ENCODE results near the gene TCF20.

TCF20 gene

DNA sequence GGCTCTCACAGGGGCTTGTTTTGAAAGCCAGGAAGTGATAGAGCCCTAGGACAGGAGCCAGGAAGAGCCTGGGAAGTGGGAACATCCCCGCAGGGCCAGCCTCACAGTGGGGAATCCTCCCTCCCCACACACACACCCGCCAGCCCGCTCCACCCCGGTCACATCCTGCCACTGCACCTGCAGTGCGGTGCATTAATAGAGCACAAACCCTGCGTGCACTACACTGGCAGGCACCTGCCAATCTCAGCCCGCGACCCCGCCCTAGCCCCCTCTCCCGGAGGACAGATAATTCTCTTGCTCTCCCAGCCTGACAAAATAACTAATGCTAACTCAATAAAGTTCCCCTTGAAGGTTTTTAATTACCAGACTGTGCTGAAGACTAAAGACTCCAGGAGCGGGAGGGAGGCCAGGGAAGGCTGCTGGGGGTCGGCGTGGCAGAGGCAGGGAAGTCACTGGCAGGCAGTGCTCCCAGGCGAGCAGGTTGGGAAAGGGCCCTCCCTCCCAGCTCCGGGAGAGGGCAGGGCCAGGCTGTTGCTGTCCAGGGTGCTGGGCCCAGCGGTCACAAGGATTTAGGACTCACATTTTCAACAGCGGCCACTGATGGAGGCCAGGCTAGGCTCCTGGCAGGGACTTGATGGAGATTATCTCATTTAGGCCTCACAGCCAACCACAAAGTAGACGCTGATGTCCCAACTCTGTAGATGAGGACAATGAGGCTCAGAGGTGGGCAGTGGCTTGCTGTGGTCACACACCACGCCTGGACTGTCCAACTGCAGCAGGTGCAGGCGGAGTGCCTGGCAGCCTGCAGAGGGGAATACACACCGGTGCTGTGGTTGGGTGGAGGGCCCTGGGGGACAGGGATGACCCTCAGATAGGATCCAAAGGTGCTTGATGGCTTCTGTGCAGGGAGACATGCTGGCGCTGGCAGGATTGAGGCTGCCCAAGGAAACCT, 23.9 kb upstream of the TCF20 start:
- no peak overlapping the region for H3K4me3 ChIP-seq (ENCODE audit: low read depth, low read length)
- TF ChIP-seq, protein P1, sequence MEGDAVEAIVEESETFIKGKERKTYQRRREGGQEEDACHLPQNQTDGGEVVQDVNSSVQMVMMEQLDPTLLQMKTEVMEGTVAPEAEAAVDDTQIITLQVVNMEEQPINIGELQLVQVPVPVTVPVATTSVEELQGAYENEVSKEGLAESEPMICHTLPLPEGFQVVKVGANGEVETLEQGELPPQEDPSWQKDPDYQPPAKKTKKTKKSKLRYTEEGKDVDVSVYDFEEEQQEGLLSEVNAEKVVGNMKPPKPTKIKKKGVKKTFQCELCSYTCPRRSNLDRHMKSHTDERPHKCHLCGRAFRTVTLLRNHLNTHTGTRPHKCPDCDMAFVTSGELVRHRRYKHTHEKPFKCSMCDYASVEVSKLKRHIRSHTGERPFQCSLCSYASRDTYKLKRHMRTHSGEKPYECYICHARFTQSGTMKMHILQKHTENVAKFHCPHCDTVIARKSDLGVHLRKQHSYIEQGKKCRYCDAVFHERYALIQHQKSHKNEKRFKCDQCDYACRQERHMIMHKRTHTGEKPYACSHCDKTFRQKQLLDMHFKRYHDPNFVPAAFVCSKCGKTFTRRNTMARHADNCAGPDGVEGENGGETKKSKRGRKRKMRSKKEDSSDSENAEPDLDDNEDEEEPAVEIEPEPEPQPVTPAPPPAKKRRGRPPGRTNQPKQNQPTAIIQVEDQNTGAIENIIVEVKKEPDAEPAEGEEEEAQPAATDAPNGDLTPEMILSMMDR (IDR thresholded peaks at IDR 0.05; ENCODE audit: borderline replicate concordance, insufficient read depth, low read depth, low read length), result no peak

DNA sequence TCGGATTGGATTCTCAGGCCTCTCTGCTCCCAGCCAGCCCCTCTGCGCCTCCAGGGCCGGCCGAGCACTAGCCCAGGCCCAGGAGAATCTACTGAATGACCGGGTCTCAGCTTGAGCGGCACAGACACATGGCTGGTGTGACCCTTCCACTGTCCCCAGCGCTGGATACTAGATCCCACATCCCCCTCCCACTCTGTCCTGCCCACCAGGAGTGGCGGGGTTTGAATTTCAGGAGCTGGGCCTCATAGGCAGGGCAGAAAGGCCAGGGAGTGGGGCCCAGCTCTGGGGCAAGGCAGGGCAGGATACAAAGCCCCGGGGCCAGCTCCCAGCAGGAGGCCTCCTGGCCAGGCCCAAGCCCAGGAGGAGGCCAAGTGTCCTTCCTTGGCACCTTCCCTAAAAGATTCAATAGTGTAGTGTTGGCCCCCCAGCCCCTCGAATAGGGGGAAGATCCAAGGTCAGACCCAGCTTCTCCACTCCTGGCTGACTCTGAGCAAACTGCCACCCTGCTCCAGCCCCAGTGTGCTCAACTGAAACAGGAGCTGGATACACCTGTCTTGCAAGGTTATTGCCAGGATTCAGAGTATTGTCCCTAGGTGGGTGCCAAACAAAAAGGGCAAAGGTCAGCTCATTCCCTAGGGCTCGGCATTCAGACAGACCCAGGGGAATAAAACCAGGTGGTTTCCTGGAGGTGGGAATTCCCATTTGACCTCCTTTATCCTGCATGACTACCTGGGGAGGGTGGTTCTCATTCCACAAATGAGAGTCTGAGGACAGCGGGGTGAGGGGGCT, 22.5 kb upstream of the TCF20 start:
- TF ChIP-seq, protein P1 (IDR thresholded peaks at IDR 0.05; ENCODE audit: borderline replicate concordance, insufficient read depth, low read depth, low read length), result no peak
- no peak overlapping the region for H3K4me3 ChIP-seq (ENCODE audit: low read depth, low read length)

DNA sequence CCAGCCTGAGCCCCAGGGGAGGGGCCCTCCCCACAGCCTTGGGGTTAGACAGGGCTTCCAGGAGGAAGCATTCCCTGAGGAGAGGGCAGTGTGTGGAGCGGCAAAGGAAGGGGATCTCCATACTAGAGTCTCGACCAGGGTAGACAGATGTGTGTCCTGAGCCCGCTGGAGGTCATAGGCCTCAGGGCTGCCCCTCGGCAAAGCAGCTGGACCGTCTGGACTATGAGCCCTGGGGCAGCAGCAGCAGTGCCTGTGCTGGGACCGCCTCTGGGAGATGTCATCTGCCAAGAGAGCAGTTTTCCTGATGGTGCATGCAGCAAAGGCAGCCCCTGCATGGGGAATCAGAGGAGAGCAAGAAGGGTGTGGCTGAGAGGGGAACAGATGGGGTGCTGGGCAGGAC, 20.8 kb upstream of the TCF20 start:
- H3K4me3 ChIP-seq (ENCODE audit: low read depth, low read length), result no peak overlapping the region
- TF ChIP-seq, protein P1 (IDR thresholded peaks at IDR 0.05; ENCODE audit: borderline replicate concordance, insufficient read depth, low read depth, low read length), result no peak

DNA sequence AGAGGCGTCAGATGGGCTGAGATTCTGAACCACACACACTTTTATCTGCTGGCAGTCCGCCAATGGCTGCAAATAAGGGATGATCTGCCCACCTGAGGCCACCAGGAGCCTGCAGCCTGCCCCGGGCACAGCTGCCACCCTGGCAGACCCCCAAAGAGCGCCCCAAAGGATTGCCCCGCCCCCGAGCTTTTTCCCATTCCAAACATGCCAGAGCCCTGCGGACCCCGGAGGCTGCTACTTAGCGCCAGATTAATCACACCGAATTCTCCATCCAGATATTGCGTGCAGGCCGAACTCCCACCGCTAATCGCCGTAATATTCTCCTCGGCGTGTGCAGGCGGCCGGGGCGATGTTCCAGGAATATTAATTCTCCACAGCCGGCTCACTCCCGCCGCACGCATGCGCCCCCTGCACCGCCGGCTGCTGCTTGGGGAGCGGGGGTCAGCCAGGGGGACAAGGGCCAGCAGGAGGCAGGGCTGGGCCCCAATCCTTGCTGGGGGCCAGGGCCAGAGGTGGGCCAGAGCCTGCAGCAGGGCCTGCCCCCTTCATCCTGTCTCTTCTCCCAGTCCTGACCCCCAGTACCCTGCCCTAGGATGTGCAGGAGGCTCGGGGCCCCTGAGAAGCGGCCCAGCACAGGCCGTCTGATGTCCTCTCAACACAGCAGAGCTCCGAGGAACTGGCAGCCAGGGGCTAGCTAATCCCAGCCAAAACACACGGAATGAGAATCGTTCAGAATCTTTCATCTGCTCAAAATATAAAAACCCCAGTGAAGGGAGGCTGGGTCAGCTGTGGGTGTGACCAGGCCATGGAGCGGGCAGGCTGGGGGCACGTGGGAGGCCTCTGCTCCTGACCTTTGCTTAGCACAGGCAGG, 19.5 kb upstream of the TCF20 start:
- no peak overlapping the region for H3K4me3 ChIP-seq (ENCODE audit: low read depth, low read length)
- TF ChIP-seq, protein P1 (IDR thresholded peaks at IDR 0.05; ENCODE audit: borderline replicate concordance, insufficient read depth, low read depth, low read length), result no peak

DNA sequence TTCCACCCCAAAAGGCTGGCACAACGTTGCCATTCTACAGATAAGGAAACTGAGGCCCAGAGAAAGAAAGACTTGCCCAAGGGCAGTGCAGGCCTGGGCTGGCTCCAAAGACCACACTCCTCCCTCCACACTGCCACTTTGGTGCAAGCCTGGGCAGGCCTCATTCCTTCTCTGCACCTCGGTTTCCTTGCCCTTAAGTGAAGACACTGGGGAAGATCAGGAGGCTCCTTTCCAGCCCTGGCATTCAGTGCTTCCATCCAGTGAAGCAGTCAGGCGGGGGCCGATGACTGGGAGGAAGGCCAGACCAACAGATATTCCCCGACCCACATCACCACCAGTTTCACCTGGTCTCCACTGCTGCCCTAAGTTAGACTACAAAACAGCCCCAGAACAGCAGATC, 18.3 kb upstream of the TCF20 start:
- H3K4me3 ChIP-seq (ENCODE audit: low read depth, low read length), result no peak overlapping the region
- TF ChIP-seq, protein P1 (IDR thresholded peaks at IDR 0.05; ENCODE audit: borderline replicate concordance, insufficient read depth, low read depth, low read length), result no peak

DNA sequence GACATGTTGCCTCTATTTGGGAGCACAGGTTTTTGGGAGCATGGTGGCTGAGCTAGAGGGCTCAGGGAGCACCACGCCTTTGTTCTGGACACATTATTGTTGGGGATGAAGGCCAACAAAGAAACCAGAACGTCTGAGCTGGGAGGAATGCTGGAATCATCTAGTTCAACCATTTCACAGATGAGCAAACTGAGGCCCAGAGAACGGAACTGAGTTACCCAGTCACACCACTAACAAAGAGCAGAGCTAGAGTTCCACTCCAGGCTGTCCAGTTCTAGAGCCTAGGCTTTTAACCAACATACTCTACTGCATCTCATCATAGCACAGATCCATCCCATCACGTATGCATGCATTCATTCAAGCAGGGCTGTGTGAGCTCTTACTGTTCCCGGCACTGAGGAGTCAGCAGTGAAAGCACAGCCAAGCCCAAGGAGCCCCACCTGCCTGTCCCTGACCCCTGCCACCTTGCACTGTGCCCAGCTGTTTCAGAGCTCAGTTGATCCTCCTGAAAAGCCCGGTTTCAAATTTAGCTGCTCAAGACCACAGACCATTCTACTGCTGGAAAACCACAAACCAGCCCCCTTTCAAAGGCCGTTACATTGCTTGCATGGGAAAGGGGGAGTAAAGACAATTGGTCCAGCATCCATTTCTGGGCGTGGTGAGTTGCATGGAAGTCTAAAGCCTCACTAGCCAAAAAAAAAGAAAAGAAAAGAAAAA, 16.9 kb upstream of the TCF20 start:
- TF ChIP-seq, protein P1 (IDR thresholded peaks at IDR 0.05; ENCODE audit: borderline replicate concordance, insufficient read depth, low read depth, low read length), result no peak
- no peak overlapping the region for H3K4me3 ChIP-seq (ENCODE audit: low read depth, low read length)

Measured in GM12875 (cell line).